ENCODE data around the gene BATF.
"Not testable (repeated sequence)": the region's sequence is repeated elsewhere in the genome, so short reads cannot be mapped to it uniquely, and the experiment has no call there.

The BATF gene, protein sequence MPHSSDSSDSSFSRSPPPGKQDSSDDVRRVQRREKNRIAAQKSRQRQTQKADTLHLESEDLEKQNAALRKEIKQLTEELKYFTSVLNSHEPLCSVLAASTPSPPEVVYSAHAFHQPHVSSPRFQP

DNA sequence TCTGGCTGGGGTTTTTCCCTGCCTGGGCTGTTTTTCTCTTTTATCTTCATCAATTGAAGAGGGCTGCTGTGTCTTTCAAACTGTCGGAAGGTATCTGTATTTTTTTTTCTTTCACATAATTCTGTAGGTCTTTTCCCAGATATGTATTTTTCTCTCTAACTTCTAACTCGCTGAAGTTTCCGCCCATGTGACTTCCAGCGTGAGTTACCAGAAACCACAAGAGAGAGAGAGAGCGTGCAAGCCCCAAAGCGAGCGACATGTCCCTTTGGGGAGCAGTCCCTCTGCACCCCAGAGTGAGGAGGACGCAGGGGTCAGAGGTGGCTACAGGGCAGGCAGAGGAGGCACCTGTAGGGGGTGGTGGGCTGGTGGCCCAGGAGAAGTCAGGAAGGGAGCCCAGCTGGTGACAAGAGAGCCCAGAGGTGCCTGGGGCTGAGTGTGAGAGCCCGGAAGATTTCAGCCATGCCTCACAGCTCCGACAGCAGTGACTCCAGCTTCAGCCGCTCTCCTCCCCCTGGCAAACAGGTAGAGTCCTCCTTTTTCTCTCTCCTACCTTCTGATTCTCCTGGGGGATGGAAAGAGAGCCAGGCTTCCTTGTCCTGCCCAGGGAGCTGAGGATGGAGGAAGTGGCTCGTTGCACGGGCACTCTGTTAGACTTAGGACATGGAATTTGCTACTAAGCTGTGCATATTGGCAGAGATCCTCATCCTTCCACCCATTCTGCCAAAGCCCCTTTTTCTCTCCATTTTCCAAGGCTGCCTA lies at the start of gene BATF:
Gene BATF, plus strand, starts transcription at position 246 of the 759 bp plus-strand sequence. Its CDS starts 214 bp downstream, at position 460.
- Histone ChIP-seq H3K9me3 (replicated peaks; ENCODE audit: insufficient read depth, low read length) (no peaks in the 10 kb centered on the region), H3F3A (ENCODE audit: insufficient read depth, low read length) (peaks cover 4% of the 10 kb centered on the region; the same call in 1 of the 2 replicates), H3K4me3 (ENCODE audit: low read length) (peak within 1 kb of the TSS; percentile 74), H3K4me2 (ENCODE audit: low read depth, low read length) (peak within 1 kb of the TSS; percentile 77), H3K4me1 (ENCODE audit: low read length) (peaks cover 8% of the 10 kb centered on the region), H3K27me3 (replicated peaks; ENCODE audit: insufficient read depth, low read length) (no peaks in the 10 kb centered on the region), H3K36me3 (replicated peaks; ENCODE audit: insufficient read depth, low read length) (no peaks in the 10 kb centered on the region), H4K20me1 (ENCODE audit: insufficient read depth, low read length) (no peaks in the 10 kb centered on the region), H3K27ac (ENCODE audit: low read length) (peak within 1 kb of the TSS; percentile 58), H3K9me2 (replicated peaks; ENCODE audit: insufficient read depth, low read length) (no peaks in the 10 kb centered on the region), H2AFZ (ENCODE audit: low read length) (peak within 1 kb of the TSS; percentile 81), H3K79me2 (ENCODE audit: low read length) (no peaks in the 10 kb centered on the region), H3K9ac (ENCODE audit: low read length) (peak within 1 kb of the TSS; percentile 64)
- DNase-seq: peak; percentile 59
- TF ChIP-seq EZH2phosphoT487 (IDR thresholded peaks at IDR 0.05; ENCODE audit: low read length): no peak
- no peak for TF ChIP-seq EZH2 (optimal IDR thresholded peaks at IDR 0.05; ENCODE audit: low read depth, low read length)
- TF ChIP-seq, protein P1, sequence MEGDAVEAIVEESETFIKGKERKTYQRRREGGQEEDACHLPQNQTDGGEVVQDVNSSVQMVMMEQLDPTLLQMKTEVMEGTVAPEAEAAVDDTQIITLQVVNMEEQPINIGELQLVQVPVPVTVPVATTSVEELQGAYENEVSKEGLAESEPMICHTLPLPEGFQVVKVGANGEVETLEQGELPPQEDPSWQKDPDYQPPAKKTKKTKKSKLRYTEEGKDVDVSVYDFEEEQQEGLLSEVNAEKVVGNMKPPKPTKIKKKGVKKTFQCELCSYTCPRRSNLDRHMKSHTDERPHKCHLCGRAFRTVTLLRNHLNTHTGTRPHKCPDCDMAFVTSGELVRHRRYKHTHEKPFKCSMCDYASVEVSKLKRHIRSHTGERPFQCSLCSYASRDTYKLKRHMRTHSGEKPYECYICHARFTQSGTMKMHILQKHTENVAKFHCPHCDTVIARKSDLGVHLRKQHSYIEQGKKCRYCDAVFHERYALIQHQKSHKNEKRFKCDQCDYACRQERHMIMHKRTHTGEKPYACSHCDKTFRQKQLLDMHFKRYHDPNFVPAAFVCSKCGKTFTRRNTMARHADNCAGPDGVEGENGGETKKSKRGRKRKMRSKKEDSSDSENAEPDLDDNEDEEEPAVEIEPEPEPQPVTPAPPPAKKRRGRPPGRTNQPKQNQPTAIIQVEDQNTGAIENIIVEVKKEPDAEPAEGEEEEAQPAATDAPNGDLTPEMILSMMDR (IDR thresholded peaks at IDR 0.05; ENCODE audit: low read length): no peak

- H3F3A ChIP-seq (ENCODE audit: insufficient read depth, low read length); H3K27ac ChIP-seq (ENCODE audit: low read length); H4K20me1 ChIP-seq (ENCODE audit: insufficient read depth, low read length); DNase-seq; H3K36me3 ChIP-seq (replicated peaks; ENCODE audit: insufficient read depth, low read length); H3K9me3 ChIP-seq (replicated peaks; ENCODE audit: insufficient read depth, low read length); H3K9me2 ChIP-seq (replicated peaks; ENCODE audit: insufficient read depth, low read length); H3K4me2 ChIP-seq (ENCODE audit: low read depth, low read length); H3K4me1 ChIP-seq (ENCODE audit: low read length); H3K4me3 ChIP-seq (ENCODE audit: low read length); H3K9ac ChIP-seq (ENCODE audit: low read length); H2AFZ ChIP-seq (ENCODE audit: low read length); H3K27me3 ChIP-seq (replicated peaks; ENCODE audit: insufficient read depth, low read length); H3K79me2 ChIP-seq (ENCODE audit: low read length): not testable (repeated sequence)
These were observed 48.1 kb upstream of the BATF start for GRCh38 chr14:75474127-75474526.

DNA sequence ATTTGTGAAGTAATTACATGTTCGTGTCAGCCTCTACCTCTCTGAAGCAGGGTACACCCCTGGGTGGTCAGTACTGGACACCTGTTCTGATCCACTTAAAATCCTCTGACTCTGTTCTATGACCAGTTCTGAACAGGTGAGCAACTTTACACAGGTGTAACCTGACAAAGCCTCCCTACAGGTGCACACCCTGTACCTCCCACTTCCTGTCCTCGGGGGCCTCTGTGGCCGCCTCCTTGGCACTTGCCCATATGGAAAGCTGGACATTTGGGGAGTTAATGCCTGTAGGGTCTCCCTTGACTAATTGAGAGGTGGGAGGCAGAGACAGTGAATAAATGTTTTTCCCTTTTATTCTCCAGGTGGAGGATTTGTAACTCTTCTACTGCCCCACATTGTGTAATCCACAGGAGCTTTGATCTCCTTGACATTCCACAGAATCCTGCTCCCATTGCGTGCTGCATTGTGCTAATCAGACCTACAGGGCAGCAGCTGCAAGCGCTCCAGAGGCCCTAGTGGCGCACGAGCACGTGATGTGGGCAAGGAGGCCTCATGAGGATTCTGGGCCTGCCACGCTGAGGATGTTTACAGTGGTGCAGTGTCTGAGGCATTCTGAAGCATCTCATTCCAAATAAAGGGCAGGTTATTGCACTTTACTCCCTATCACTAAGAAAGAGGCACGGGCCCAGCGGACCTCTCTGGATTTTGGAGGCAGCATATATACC lies 45.8 kb upstream of the BATF start:
- H3K27ac ChIP-seq (ENCODE audit: low read length): no peak overlapping the region
- H3K36me3 ChIP-seq (replicated peaks; ENCODE audit: insufficient read depth, low read length): no peaks in the 10 kb centered on the region
- H3K4me3 ChIP-seq (ENCODE audit: low read length): no peak overlapping the region
- no peak overlapping the region for H2AFZ ChIP-seq (ENCODE audit: low read length)
- no peaks in the 10 kb centered on the region for H3K4me1 ChIP-seq (ENCODE audit: low read length)
- H3K79me2 ChIP-seq (ENCODE audit: low read length): no peaks in the 10 kb centered on the region
- H3K9ac ChIP-seq (ENCODE audit: low read length): no peak overlapping the region
- H3F3A ChIP-seq (ENCODE audit: insufficient read depth, low read length): no peaks in the 10 kb centered on the region
- H4K20me1 ChIP-seq (ENCODE audit: insufficient read depth, low read length): no peaks in the 10 kb centered on the region
- H3K4me2 ChIP-seq (ENCODE audit: low read depth, low read length): no peak overlapping the region
- TF ChIP-seq, protein P1 (IDR thresholded peaks at IDR 0.05; ENCODE audit: low read length): no peak
- no peak for TF ChIP-seq EZH2 (optimal IDR thresholded peaks at IDR 0.05; ENCODE audit: low read depth, low read length)
- no peak for TF ChIP-seq EZH2phosphoT487 (IDR thresholded peaks at IDR 0.05; ENCODE audit: low read length)
- H3K9me3 ChIP-seq (replicated peaks; ENCODE audit: insufficient read depth, low read length): no peaks in the 10 kb centered on the region
- H3K9me2 ChIP-seq (replicated peaks; ENCODE audit: insufficient read depth, low read length): no peaks in the 10 kb centered on the region
- no peak for DNase-seq
- no peaks in the 10 kb centered on the region for H3K27me3 ChIP-seq (replicated peaks; ENCODE audit: insufficient read depth, low read length)

All from MM.1S (cell line).